K562 (cell line): Measurements from ENCODE around the gene MED20. TPM values are rescaled to one million over a fixed set of nuclear protein-coding genes. Genes with fewer than 3 reads are reported as not detected.
A peak's percentile ranks its signal among the peaks of the same experiment; 100 is the strongest.

Experiments used
- BMI1 ChIP-seq: fragments of 150-350 bp; IDR thresholded peaks from 2 replicates; pipeline ENCODE4 v1.6.1; 2014; ENCODE audit warnings: low read length
- BRD4 ChIP-seq: fragments of 200-600 bp; sonication (generic); IDR thresholded peaks from 2 replicates; pipeline ENCODE4 v1.6.1; 2017; ENCODE audit warnings: inconsistent platforms
- CLOCK ChIP-seq: fragments of 250-450 bp; sonication (Bioruptor Pico); IDR thresholded peaks from 2 replicates; pipeline ENCODE4 v1.4.0; 2020; ENCODE audit warnings: mild to moderate bottlenecking, moderate library complexity, borderline replicate concordance
- E2F1 ChIP-seq: sonication (generic); formaldehyde crosslinking; IDR thresholded peaks from 2 replicates; pipeline ENCODE4 v1.8.1; 2023; ENCODE audit warnings: mild to moderate bottlenecking, missing genetic modification reagents, moderate library complexity
- NFE2L1 ChIP-seq: fragments of 450-650 bp; IDR thresholded peaks from 2 replicates; pipeline ENCODE4 v1.6.1; 2016; ENCODE audit warnings: missing genetic modification characterization, low read depth, mild to moderate bottlenecking, missing compliant biosample characterization, moderate library complexity, borderline replicate concordance
- NR0B1 ChIP-seq: fragments of 450-650 bp; IDR thresholded peaks from one replicate; pipeline ENCODE4 v1.6.1; 2018; ENCODE audit warnings: mild to moderate bottlenecking, moderate library complexity; ENCODE audit not compliant: partially characterized antibody
- NR1H2 ChIP-seq: sonication (generic); formaldehyde crosslinking; IDR thresholded peaks from 2 replicates; pipeline ENCODE4 v1.4.0; 2020; ENCODE audit warnings: mild to moderate bottlenecking, missing genetic modification reagents
- NR2C2 ChIP-seq, 2 experiments: fragments of 200-800 bp in 1 of 2; sonication (Bioruptor generic) in 1 of 2; sonication (generic) in 1 of 2; formaldehyde crosslinking in 1 of 2; IDR thresholded peaks; 2 replicates each; pipeline versions ENCODE4 v1.6.1 to v1.8.0; 2016 to 2022; ENCODE audit warnings: mild to moderate bottlenecking in 1 of 2, missing compliant biosample characterization in 1 of 2, missing genetic modification characterization in 1 of 2, missing genetic modification reagents in 1 of 2
- PCBP1 ChIP-seq: fragments of 200-400 bp; formaldehyde crosslinking; IDR thresholded peaks from 2 replicates; pipeline ENCODE4 v1.6.1; 2018; ENCODE audit warnings: mild to moderate bottlenecking, low read depth, low read length; ENCODE audit not compliant: poor library complexity, severe bottlenecking
- SRF ChIP-seq, 2 experiments: fragments of 250-450, 450-650 bp in 1 of 2; sonication (Bioruptor Pico) in 1 of 2; sonication (generic) in 1 of 2; formaldehyde crosslinking; IDR thresholded peaks; 2 replicates each; pipeline versions ENCODE4 v1.5.0 to v1.5.1; 2020 to 2022; ENCODE audit warnings: mild to moderate bottlenecking in 1 of 2, missing genetic modification reagents in 1 of 2
- ZBED1 ChIP-seq: IDR thresholded peaks from 2 replicates; pipeline ENCODE4 v1.6.1; 2014
- ZBTB43 ChIP-seq: sonication (generic); formaldehyde crosslinking; IDR thresholded peaks from 2 replicates; pipeline ENCODE4 v1.8.0; 2023; ENCODE audit warnings: mild to moderate bottlenecking, missing genetic modification reagents
- ZNF224 ChIP-seq: sonication (generic); formaldehyde crosslinking; IDR thresholded peaks from 2 replicates; pipeline ENCODE4 v1.8.0; 2022; ENCODE audit warnings: mild to moderate bottlenecking, missing genetic modification reagents
- ZNF609 ChIP-seq: sonication (generic); formaldehyde crosslinking; IDR thresholded peaks from 2 replicates; pipeline ENCODE4 v1.8.1; 2023; ENCODE audit warnings: missing genetic modification reagents, mild to moderate bottlenecking, borderline replicate concordance
- polyA plus RNA-seq, 8 experiments: library from polyadenylated mRNA; depleted of rRNA in 4 of 8; stranded (reverse) in 5 of 8; unstranded in 3 of 8; fragments of >200 nt; fragmentation: Nextera tagmentation in 2 of 8; fragmentation: Illumina TruSeq in 1 of 8; extraction: Ambion mirVana in 2 of 8; extraction: Trizol in 1 of 8; gene quantifications; 2 replicates each; pipeline versions ENCODE4 v1.2.1 to v1.2.3, GENCODE V29; 2011 to 2014; ENCODE audit warnings: inconsistent platforms in 1 of 8, missing spikeins in 1 of 8
- total RNA-seq, 7 experiments: library from RNA; depleted of rRNA in 6 of 7; stranded (reverse); fragments of >200 nt in 6 of 7; fragmentation: Illumina TruSeq in 2 of 7; extraction: Trizol in 2 of 7; gene quantifications; 2 replicates each; pipeline versions ENCODE4 v1.2.1 to v1.2.3, GENCODE V29; 2011 to 2021; ENCODE audit warnings: low replicate concordance in 1 of 7

MED20 gene
- total and polyA plus RNA-seq, 9 of the 15 experiments (the other 6 are each of a cell fraction or from before 2014, with no cell fraction given), result 27.3 to 80.9 (median 46.0) TPM

GRCh38 chr6:41941280-41942066 is 20.5 kb upstream of the MED20 start, which contains the start of gene CCND3 (continued):
- no peak for TF ChIP-seq CLOCK (CRISPR knock-in tag)
- TF ChIP-seq E2F1 (CRISPR knock-in tag), result peak; percentile 38; the same call in 1 of the 2 replicates
- 0 out of 2 replicates have a peak, but pooled peaks have one; percentile 6 for TF ChIP-seq ZNF224 (CRISPR knock-in tag)
- 0 out of 2 replicates have a peak, but pooled peaks have one; percentile 64 for TF ChIP-seq BRD4
- no peak for TF ChIP-seq BMI1
- peak; percentile 70 for TF ChIP-seq NR1H2 (CRISPR knock-in tag)
- no peak for TF ChIP-seq SRF (CRISPR knock-in tag; IDR thresholded peaks at IDR 0.05)
- TF ChIP-seq NR2C2 (CRISPR knock-in tag; IDR thresholded peaks at IDR 0.05), result no peak
- TF ChIP-seq NR2C2 (tag; IDR thresholded peaks at IDR 0.05), result no peak; the same call in 1 of the 2 replicates
- no peak for TF ChIP-seq NFE2L1
- no peak for TF ChIP-seq ZBED1
- TF ChIP-seq ZBTB43 (CRISPR knock-in tag), result no peak
- no peak for TF ChIP-seq NR0B1
- TF ChIP-seq ZNF609, result no peak
- peak; percentile 79 for TF ChIP-seq PCBP1
